ENCODE measurements around the gene CUL1. TPM values are rescaled to one million over a fixed set of nuclear protein-coding genes. Genes with fewer than 3 reads are reported as not detected.

Gene CUL1
- total RNA-seq, 1 experiment from 2014 or later, result 37.8 TPM

DNA sequence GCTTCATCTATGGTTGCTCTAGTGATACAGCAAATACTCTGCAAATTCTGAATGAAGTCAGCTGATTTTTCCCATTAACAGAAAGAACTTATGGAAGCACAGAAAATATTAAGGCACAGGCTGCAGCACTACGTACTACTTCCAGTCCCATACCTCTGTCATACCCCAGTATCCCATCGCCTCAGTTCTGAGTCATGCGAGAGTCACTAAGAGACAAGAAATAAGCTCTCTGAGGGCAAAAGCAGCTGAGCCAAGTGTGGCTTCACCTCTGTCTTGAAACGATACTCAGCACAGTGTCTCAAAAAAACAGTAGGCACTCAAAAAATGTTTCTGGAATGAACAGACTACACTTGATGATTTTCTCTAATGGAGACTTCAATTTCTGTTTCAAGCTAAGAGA is 137.2 kb downstream of the CUL1 start:
- Mint-ChIP-seq H3K9me3 (ENCODE audit: low read depth, unreplicated experiment) (no peaks in the 10 kb centered on the region), H3K27me3 (ENCODE audit: unreplicated experiment) (no peaks in the 10 kb centered on the region), H3K4me1 (ENCODE audit: low read depth, unreplicated experiment) (peaks cover 15% of the 10 kb centered on the region), H3K36me3 (ENCODE audit: insufficient read depth, unreplicated experiment) (peaks cover 10% of the 10 kb centered on the region), H3K27ac (ENCODE audit: unreplicated experiment) (no peak overlapping the region), H3K4me3 (ENCODE audit: low read depth, unreplicated experiment) (no peak overlapping the region)
- CTCF ChIA-PET, result interaction anchor here (1.0 kb wide), 1 partner anchor 67 kb away, joined by 3 read pairs; no protein-coding TSS in a partner anchor
- TF ChIP-seq, protein P1, sequence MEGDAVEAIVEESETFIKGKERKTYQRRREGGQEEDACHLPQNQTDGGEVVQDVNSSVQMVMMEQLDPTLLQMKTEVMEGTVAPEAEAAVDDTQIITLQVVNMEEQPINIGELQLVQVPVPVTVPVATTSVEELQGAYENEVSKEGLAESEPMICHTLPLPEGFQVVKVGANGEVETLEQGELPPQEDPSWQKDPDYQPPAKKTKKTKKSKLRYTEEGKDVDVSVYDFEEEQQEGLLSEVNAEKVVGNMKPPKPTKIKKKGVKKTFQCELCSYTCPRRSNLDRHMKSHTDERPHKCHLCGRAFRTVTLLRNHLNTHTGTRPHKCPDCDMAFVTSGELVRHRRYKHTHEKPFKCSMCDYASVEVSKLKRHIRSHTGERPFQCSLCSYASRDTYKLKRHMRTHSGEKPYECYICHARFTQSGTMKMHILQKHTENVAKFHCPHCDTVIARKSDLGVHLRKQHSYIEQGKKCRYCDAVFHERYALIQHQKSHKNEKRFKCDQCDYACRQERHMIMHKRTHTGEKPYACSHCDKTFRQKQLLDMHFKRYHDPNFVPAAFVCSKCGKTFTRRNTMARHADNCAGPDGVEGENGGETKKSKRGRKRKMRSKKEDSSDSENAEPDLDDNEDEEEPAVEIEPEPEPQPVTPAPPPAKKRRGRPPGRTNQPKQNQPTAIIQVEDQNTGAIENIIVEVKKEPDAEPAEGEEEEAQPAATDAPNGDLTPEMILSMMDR (IDR thresholded peaks at IDR 0.05; ENCODE audit: unreplicated experiment), result no peak
- BruUV-seq (replicated peaks), result no TSS peak
- DNase-seq, result no peak
- intact Hi-C loops (cut with micrococcal nuclease; ENCODE audit: unreplicated experiment), result no loop called here

DNA sequence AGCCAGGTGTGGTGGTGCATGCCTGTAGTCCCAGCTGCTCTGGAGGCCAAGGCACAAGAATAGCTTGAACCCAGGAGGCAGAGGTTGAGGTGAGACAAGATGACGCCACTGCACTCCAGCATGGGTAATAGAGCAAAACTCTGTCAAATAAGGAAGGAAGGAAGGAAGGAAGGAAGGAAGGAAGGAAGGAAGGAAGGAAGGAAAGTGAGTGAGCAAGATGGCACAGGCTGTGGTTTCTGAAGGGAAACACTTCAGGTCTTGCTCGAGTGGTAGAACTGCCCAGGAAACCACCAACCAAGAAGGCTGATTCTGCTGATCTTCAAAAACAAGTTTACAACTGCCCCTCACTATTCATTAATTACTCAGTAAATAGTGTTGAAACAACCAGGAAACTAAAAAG is 140.2 kb downstream of the CUL1 start:
- H3K36me3 Mint-ChIP-seq (ENCODE audit: insufficient read depth, unreplicated experiment), result peaks cover 10% of the 10 kb centered on the region
- intact Hi-C loops (cut with micrococcal nuclease; ENCODE audit: unreplicated experiment), result no loop called here
- no TSS peak for BruUV-seq (replicated peaks)
- H3K27me3 Mint-ChIP-seq (ENCODE audit: unreplicated experiment), result no peaks in the 10 kb centered on the region
- no peak overlapping the region for H3K4me3 Mint-ChIP-seq (ENCODE audit: low read depth, unreplicated experiment)
- no peak overlapping the region for H3K27ac Mint-ChIP-seq (ENCODE audit: unreplicated experiment)
- peaks cover 15% of the 10 kb centered on the region for H3K4me1 Mint-ChIP-seq (ENCODE audit: low read depth, unreplicated experiment)
- TF ChIP-seq, protein P1 (IDR thresholded peaks at IDR 0.05; ENCODE audit: unreplicated experiment), result no peak
- no peaks in the 10 kb centered on the region for H3K9me3 Mint-ChIP-seq (ENCODE audit: low read depth, unreplicated experiment)
- CTCF ChIA-PET, result no interaction called here
- no peak for DNase-seq

DNA sequence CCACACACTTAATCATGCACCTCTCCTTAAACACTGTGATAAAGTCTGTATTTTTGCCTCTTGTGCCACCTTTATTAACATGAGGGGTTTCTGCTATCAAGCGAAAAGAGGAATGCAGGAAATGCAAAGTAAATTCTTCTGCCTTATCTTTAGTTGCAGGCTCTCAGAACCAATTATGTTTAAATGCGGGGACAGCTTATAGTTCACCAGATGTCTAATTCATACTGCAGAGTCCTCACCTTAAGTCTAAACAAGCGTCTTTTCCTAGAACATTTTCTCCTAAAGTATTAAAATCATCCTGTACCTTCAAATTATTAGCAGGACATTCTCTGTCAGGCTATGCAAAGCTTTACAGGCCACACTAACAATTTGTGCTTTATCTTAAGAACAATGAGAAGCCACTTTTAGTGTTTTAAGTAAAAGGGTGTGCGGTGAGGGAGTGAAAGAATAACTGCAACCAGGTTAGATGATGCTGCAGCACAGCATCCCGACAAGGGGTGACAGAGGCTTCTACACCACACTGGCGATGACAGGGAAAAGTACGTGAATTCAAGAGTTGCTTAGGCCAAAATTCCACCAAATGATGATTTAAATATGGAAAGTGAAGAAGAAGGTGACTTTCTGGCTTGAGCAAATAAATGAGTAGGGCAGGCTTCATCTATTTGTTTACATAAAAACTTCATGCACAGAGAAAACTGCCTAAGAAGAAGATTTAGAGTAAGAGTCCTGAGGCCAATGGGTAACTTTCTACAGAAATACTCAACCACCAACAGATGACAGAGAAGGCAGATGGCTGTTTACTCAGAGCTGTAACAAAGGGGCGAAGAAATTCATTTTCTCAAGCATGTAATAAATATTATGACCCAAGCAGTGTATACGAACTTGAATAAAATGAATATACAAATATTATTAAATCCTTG is 149.4 kb downstream of the CUL1 start:
- BruUV-seq (replicated peaks), result no TSS peak
- Mint-ChIP-seq H3K4me3 (ENCODE audit: low read depth, unreplicated experiment) (no peak overlapping the region), H3K36me3 (ENCODE audit: insufficient read depth, unreplicated experiment) (no peaks in the 10 kb centered on the region), H3K27me3 (ENCODE audit: unreplicated experiment) (no peaks in the 10 kb centered on the region), H3K9me3 (ENCODE audit: low read depth, unreplicated experiment) (no peaks in the 10 kb centered on the region), H3K4me1 (ENCODE audit: low read depth, unreplicated experiment) (peaks cover 27% of the 10 kb centered on the region), H3K27ac (ENCODE audit: unreplicated experiment) (no peak overlapping the region)
- TF ChIP-seq, protein P1 (IDR thresholded peaks at IDR 0.05; ENCODE audit: unreplicated experiment), result no peak
- intact Hi-C loops (cut with micrococcal nuclease; ENCODE audit: unreplicated experiment), result no loop called here
- CTCF ChIA-PET, result no interaction called here
- no peak for DNase-seq

DNA sequence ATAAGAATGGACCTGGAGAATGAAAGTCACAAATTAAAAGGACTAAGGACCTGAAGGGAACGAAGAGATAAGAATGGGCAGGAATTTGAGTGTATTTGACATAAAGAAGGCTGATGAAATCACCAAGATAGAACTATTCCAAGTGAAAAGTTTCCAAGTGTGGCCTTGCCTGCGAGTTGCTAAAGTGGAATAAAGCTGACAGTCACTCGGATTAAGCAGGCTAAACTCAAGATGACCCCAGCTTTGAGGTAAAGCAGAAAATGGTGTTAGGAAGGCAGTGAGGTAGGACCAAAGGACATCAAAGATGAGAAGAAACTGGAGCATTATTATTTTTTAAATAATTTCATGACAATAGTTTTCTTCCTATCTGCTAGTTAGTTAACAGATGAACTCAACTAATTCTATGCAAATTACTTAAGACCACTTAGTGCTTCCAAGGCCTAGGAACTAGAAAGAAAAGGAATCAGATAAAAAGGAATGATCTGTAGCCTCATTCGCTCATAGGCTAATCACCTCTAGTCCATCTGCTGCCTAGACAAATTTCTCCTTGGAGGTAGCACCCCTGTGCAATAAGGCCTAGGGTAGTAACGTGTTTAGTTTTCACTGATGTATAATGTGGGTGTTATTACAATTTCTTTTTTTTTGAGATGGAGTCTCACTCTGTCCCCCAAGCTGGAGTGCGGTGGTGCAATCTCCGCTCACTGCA is 150.8 kb downstream of the CUL1 start:
- H3K4me1 Mint-ChIP-seq (ENCODE audit: low read depth, unreplicated experiment), result peaks cover 27% of the 10 kb centered on the region
- no peaks in the 10 kb centered on the region for H3K27me3 Mint-ChIP-seq (ENCODE audit: unreplicated experiment)
- no peaks in the 10 kb centered on the region for H3K9me3 Mint-ChIP-seq (ENCODE audit: low read depth, unreplicated experiment)
- no peak for DNase-seq
- no peak overlapping the region for H3K27ac Mint-ChIP-seq (ENCODE audit: unreplicated experiment)
- TF ChIP-seq, protein P1 (IDR thresholded peaks at IDR 0.05; ENCODE audit: unreplicated experiment), result no peak
- BruUV-seq (replicated peaks), result no TSS peak
- H3K36me3 Mint-ChIP-seq (ENCODE audit: insufficient read depth, unreplicated experiment), result no peaks in the 10 kb centered on the region
- CTCF ChIA-PET, result no interaction called here
- no peak overlapping the region for H3K4me3 Mint-ChIP-seq (ENCODE audit: low read depth, unreplicated experiment)
- intact Hi-C loops (cut with micrococcal nuclease; ENCODE audit: unreplicated experiment), result no loop called here

Measured in Calu3 (cell line).